Measurements from ENCODE around the gene RAD51B.
"Not testable (repeated sequence)": the region's sequence is repeated elsewhere in the genome, so short reads cannot be mapped to it uniquely, and the experiment has no call there.

Gene RAD51B

DNA sequence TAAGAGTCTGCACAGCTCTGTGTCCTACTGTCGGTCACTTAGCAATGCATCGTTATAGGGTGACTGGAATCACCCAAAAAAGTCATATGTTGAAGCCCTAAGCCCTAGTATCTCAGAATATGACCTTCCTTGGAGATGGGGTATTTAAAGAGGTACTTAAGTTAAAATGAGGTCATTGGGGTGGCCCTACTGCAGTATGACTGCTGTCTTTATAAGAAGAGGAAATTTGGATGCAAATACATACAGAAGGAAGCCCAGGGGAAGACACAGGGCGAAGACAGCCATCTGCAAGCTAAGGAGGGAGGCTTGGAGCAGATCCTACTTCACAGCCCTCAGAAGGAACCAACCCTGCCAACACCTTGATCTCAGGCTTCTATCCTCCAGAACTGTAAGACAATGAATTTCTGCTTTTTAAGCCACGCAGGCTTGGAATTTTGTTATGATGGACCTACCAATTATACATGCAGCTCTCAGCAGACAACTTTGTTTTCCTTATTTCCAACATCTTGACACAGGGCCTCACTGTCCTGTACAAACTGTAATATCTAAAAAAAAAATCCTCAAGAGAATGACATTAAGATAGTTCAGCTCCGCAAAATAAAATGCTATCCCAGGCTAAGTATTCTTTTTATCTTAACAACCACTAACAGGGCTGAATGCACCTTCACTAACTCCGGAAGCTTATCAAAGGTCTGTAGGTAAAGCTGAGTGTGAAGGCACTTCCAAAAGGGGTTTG lies 932.9 kb downstream of the RAD51B start:
- DNase-seq: no peak

DNA sequence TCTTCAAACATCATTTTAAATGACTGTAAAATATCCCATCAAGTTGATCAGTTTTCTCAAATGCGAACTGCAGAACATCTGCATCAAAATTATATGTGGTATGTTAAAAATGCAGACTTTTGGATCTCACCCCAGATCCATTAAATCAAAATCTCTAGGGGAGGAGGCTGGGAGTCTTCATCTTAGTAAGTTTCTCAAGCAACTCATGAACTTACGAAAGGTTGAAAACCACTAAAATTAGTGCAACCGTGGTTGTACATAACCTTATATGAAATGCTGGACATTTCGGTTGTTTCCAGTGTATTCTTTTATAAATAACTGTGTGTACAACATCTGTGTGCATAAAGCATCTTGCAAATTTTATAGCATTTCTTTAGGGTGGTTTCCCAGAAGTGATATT lies 934.1 kb downstream of the RAD51B start:
- DNase-seq: no peak

DNA sequence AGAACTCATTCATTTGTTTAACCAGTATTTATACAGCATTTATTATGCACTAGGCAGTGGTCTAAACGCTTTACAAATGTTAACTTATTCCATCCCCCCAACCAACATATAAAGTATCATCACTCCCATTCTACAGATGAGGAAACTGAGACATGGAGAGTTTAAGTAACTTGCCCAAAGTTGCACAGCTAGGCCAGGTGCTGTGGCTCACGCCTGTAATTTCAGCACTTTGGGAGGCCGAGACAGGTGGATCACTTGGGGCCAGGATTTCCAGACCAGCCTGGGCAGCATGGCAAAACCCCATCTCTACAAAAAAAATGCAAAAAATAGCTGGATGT lies 935.4 kb downstream of the RAD51B start:
- DNase-seq: no peak

DNA sequence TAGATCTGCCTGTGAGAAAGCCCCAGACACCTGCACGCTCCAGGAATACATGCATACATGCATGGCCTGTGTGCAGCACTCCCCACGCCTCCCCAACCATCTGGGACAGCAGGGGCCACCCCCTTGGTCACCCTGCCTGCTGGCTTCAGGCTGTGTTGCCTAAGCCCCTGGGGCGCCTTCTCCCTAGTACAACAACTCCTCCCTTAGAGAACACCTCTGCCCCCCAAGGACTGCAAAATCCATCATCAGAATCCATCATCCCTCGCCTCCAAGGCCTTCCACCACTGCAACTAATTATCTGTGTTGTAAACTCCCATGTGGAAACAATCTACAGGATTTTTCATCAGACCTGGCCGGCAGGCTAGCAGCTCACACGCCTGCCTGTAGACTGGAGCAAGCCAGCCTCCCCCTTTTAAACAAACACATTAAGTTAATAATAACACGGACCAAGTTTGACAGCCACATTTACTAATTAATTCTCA lies 936.5 kb downstream of the RAD51B start:
- DNase-seq: no peak

DNA sequence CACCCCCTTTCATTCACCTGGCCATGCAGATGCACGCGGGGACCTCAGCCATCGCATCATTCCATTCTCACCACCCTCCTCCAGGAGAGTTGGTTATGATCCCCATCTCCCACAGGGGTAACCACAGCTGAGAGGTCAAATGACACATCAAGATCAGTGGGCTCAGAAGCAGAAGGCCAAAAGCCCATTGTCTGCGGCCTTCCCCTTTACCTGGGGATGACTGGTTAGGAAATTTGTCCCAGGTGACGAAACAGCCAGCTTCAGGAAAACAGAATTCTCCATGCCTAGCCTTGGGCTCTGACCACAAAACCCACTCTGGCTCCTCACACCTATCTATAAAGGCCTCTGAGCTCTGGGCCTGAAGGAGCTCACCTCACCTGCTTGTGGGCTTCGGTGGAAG lies 937.2 kb downstream of the RAD51B start:
- no peak for DNase-seq

DNA sequence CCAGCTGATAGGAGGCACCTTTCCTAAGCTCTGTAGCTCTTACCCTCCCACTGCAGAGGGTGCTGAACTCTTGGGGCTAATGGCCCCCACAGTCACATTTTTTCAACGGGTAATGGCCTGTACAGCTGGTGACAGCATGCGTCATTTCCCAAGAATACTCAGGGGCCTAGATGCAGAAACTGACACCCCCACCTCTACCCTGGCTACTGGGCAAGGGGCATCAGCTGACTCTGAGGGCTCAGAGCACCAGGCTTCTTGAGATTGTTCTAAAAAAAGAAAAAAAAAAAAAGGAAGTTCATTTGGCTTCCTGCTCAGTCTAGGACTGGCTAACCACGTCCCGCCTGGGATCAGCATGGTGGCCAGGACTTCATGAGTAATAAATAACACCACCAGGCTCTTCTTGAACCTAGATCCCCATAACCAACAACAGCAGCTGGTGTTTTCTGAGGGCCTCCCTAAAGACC lies 938.1 kb downstream of the RAD51B start:
- DNase-seq: peak; percentile 97 to 98

DNA sequence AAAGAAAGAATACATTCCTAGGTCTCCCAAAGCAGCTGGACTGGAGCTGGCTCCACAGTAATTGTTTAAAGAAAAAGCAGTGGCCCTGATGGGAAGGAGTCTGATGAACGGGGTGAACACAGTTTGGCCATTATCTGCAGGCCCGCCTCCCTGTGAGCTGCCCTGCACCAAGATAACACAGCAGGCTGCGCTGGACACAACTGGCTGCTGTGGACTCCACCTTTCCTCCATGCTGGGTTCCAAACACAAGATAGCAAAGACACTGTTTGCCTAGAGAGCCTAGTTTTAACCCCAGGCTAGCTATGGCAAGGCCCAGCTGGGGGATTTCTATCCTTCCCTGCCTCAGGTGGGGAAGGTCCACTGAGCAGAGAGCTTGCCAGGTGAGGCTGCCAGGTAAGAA lies 938.7 kb downstream of the RAD51B start:
- DNase-seq: no peak

DNA sequence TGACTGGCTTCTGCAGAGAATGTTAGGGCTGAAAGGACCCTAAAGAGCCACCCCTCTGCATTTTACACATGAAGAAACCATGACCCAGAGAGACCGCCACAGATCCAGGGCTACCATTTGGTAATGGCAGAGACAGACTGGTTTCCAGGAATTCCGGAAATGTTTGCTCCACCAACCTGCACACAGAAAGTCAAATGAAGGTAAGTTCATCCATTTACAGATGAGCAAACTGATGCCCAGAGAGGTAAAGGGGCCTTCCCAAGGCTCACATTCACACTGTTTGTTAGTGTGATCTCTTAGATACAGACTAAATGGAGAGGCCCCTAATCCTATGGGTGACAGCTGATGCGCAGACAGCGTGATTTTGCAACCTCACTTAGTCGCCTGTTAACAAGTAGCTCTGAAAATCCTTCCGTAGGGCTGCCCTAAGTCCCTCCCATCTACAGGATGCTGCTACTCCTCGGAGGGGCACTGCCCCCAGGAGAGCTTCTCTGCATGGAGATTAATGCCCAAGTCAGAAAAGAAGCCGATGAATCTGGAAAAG lies 939.5 kb downstream of the RAD51B start:
- DNase-seq: no peak

DNA sequence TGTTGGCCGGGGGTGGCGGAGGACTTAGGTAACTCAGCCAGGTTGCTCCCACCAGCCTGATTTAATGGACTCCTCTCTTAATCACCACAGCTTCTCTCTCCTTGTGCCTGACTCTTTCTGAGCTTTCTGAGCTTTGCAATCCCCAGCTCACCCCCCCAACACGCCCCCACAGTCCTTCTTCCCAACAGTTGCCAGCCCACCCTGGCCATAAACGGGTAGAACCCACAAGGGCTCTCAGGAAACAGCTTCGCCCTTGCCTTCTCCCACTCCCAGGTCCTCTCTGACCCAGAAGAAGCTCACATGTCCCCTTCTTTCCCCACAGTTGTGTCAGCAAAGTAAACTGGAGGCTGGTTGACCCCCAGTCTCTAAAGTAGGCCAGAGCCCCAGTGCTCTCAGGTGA lies 940.4 kb downstream of the RAD51B start:
- no peak for DNase-seq

DNA sequence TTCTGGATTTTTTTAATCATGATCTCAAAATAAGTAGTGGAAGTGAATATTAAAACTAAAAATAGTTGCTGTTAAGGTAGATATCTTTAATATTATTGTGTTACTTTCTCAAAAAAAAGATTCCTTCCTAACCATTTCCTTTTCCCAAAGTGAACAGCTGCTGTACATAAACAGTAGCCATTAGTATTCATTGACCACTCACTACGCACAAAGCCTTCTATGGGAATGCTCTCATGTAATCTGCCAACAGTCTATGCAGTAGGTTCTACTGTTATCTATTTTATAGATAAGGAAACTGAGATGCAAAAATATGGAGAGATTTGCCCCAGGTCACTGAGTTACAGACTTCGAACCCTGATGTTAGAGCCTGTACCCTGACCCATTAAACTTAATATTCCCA lies 941.2 kb downstream of the RAD51B start:
- DNase-seq: no peak

DNA sequence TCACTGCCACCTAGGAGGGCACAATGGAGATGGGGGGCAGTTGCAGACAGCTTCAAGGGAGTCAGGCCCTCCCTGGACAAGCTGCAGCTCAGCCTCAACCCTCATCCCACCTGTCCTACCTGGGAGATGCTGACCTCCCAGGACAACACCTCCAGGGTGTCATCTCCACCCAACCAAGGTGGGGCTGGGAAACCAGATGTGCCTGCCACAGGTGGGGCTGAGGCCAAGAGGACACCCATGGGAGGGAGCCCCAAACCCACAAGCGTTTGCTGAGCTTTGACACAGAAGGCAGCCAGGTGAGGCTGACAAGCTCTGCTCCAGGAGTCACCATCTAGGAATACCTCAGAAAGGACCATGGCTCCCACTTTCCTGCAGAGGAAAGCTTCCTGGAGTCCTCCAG lies 941.8 kb downstream of the RAD51B start:
- DNase-seq: no peak

DNA sequence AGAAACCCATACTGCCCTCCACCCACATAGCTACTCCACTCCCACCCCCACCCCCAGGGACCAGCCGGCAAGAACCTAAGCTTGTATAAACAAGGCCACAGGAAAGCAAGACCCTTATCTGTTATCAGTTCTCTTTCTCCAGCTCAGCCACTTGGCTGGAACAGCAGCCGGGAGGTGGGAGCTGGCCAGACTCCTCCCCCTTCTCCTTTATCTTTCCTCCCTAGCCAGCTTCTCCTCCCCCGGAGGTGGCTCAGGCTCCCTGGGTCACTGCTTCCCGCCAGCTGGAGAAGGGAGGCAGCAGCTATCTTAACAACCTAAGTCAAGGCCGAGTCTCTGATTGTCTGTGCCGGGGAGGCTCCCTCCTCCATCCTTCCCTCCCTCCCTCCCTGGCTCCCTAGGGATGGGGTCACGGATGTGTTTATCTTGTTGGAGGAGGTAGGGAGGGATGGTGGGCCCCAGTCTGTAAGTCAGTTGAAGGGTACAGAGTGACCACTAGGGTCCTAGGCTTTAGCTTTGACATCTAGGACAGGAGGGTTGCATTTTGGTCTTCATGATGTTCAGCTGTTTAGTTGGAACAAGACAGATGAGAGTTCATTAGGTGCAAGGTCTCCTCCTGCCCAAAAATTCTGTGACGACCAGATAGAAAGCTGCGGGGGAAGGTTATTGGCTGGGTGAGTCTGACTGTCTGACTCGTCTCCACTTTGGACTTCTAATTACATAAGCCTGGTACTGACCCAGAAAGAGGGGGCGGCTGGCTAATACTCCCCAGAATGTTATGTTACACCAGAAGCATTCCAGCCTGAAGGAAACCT lies 943.6 kb downstream of the RAD51B start:
- peak in 1 of 2 experiments; percentile 17 for DNase-seq

DNA sequence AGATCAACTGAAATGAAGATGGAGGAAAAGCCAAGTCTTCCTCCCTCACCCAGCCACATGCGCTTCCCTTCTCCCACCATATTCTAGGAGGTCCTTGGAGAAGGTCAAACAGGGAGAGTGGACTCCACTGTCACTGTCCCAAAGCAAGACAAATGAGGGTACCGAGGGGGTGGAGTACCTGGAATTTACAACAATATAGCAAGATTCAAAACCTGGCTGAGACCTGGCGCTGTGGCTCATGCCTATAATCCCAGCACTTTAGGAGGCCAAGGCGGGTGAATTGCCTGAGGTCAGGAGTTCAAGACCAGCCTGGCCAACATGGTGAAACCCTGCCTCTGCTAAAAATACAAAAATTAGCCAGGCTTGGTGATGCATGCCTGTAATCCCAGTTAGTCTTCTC lies 944.3 kb downstream of the RAD51B start:
- not testable (repeated sequence) for DNase-seq

DNA sequence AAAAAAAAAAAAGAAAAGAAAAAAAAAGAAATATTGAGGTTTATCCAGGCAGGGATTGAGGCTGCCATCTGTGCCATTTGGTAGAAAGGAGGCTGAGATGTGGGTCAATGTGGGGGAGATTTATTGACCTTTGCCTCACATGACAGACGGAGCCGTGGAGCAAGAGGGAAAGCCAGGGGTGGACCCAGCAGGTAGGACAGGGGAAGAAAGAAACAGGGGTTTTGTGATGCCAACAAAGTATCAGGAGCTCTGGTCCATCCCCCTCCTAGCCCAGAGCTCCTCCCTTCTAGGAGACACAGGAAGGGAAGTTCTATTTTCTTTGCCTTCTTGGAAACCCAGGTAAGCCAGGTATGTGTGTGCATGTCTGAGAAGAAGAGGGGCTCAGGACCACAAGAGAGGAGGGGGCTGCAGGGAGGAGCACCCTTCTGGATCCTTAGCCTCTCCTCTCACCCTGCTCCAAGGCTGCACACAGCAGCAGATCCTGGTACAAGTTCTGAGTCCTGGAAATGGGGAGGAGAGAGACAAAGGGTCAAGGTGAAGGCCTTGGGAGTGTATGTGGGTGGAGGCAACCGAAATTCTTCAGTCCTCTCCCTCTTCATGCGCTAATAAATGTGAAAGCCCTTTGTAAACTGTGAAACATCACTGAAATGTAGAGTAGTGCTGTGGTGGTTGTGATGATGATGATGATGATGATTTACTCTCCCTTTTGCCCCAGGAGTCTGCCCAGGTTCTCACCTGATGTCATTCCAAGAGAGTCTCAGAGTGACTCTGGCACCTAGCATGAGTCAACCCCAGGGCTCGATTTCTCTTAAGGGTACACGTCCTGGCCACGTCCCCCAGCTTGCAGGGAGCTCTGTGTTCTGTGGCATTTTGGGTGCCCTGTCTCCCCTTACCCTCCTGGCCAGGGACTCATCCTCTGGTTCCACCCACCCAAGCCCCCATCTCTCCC lies 947.0 kb downstream of the RAD51B start:
- no peak for DNase-seq

DNA sequence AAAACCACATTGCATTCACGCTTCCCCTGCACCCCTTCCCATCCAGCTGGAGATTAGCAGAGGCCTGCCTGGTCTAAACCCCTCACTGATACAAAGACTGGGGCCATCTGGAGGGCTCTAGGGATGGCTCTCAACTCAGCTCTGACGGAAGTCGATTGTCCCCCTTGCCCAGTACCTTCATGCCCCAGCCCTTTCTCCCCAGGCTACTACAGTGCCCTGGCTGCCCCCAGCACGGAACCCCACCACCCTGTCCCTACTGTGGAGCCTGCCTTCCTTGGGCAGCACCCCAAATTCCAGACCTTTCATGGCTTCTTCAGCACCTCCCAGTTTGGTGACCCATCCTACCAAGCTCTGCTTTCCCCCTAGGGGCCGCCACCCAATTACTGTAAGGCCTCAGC lies 947.7 kb downstream of the RAD51B start:
- DNase-seq: no peak

DNA sequence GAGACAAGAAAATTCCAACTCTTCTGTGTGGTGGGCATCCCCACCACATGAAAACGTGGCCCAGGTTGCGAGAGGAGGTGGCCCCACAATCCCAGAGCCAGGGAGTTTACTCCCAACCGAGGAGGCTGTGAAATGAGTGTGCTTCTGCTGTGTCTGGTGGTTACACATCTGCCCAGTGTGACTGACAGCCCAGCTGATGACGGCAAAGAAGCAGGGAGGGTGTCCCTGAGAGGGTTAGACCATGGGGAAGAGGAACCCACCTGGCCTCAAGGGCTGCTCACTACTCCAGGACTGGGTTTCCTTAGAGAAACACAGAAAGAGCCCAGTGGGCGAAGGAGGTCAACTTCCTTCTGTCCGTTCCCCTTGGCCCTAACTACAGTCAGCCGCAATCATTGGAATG lies 948.7 kb downstream of the RAD51B start:
- no peak for DNase-seq

DNA sequence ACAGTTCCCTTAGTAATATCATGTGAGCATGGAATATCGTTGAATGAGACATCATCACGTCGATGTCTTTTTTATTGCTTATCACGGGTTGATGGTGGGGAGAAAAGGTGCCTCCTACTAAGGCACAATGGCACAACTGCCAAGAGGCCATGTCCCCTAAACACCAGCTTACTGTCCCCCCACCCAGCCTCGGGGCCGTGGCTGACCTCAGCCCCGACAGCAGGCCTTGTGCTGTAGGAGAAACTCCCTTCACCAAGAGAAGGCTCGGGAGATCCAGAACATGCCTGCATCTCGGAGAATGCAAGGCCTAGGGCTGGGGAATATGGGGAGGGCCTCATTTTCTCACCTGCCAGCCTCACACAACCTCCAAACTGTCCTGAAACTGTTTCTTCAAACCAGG lies 950.5 kb downstream of the RAD51B start:
- DNase-seq: no peak

DNA sequence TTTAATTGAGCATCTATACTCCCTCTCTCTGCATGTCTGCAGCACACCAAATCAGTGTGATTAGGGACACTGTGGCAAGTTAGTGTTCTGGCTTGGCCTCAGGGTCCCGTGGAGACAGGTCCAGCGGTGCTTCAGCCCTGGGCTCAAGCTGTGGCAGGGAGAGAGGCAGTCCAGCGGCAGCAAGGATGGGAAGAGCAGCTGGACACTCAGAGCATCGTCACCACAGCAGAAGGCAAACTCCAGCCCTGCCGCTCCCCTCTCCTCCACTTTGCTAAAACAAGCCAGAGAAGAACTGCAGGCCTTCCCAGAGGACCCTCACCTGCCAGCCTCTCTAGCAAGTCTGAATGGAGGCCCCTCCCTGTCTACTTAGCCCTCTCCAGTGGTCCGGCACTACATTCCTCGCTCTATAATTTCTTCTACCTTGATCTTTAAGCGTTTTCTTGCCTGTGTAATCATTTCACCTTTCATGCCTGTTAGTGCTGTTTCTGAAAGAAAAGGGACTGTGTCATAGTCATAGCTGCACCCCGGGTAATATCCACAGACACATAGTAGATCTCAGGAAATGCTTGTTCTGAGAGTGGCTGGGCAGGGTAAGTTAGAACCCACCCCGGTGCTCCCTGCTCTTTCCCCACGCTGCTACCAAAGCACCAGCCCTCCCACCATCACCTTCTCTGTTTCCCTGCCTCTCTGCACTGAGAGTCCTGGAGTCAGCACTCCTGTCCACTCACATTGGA lies 951.1 kb downstream of the RAD51B start:
- no peak for DNase-seq

DNA sequence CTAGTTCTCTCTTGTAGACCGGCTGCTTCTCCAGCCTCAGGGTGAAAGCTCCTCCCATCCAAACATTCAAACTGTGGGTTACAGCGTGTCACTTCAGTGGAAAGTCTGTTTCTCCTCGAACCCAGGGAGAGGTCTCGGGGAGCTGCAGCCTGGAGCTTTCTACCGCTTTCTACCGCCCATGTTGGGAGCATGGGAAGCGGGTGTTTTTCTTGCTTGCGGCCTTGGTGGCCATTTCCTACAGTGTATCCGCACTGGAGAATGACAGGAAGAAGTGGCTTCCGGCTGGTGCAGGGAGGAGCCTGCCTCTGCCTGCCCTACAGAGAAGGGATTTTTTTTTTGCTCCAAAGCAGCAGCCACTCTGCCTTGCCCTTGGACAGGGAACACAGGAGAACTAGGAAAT lies 952.1 kb downstream of the RAD51B start:
- DNase-seq: peak; percentile 73 to 87

DNA sequence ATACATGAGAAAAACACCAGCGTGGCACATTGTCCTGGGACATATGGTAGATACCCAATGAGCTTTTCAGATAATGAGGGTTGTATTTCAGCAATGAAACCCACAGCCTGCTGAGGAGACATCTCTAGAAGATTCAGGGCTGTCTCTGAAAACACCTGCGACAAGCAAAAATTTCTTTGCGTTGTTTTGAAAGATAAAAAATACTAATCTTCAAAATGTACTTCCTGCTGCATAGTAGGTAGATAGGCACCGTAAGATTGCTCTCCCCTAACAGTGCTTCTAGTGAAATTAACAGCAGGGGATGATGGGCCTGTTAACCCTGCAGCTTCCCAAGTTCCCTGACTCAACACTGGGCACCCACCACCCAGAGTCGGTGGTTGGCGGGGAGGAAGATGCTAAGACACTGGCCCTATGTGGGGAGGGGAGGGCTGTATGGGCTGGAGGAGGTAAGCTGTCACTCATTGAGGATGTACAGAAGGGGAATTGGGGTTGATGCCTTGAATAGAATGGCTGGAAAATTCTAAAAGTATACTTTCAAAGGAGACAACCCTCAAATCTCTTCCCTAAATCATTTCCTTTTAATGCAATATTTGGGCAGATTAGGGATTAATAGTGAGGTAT lies 953.3 kb downstream of the RAD51B start:
- DNase-seq: no peak

DNA sequence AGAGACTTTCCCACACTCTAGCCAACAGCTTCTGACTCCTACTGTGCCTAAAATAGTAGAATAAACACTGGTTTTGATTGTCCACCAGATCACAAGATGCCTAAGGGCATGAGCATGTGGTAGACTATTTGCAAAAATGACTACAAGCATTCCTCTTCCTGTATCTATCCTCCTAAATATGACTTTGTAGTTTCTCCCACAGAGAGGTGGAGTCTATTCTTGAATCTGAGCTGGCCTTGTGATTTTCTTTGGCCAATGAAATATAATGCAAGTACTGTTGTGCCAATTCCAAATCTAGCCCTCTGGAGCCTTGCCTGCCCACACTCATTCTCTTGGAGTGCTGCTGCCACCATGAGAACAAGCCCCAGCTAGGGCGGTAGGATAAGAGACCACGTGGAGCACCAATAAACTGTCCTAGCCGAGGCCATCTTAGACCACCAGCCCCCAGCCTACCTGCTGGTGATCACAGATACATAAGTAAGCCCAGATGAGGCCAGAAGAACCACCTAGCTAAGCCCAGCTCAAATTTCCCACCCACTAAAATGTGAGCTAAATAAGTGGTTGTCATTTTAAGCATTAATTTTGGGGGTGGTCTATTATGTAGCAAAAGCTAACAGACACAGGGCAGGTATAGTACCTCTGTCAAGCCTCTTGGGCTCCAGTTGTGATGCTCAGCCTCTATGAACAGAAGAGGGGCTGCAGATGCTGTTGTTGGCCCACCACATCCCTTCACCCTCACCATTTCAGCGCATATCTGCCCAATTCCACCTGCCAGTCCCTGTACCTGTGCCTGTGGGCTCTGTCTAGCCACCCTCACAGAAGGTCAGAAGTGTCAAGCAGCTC lies 955.4 kb downstream of the RAD51B start:
- DNase-seq: no peak
